PC-9 (cell line): ENCODE results near the gene TMEM125.

ENCODE experiments used
- CTCF ChIP-seq: fragments of 200-600 bp; sonication (generic); conservative IDR thresholded peaks from 2 replicates; pipeline ENCODE4 v1.6.1; 2017; ENCODE audit warnings: mixed run types, antibody characterized with exemption, mild to moderate bottlenecking, moderate library complexity
- EZH2 ChIP-seq: fragments of 200-600 bp; sonication (generic); IDR thresholded peaks from 2 replicates; pipeline ENCODE4 v1.8.0; 2017; ENCODE audit warnings: antibody characterized with exemption, low read depth

GRCh38 chr1:43275826-43276620 lies 6.2 kb downstream of the TMEM125 start:
- TF ChIP-seq CTCF (no peak), EZH2 (no peak)
